Measurements from ENCODE around the gene NAA35. TPM values are rescaled to one million over a fixed set of nuclear protein-coding genes. Genes with fewer than 3 reads are reported as not detected.
A peak's percentile ranks its signal among the peaks of the same experiment; 100 is the strongest.

NAA35 gene
- total RNA-seq, 1 donor from 2014 or later = 35.7 TPM

- Mint-ChIP-seq H3K9me3 (peaks cover 11% of the 10 kb centered on the region), H3K27ac (no peak overlapping the region), H3K36me3 (peaks cover 73% of the 10 kb centered on the region), H3K27me3 (no peaks in the 10 kb centered on the region), H3K4me3 (no peak overlapping the region), H3K4me1 (ENCODE audit: unreplicated experiment) (no peaks in the 10 kb centered on the region)
- DNase-seq (ENCODE audit: extremely low spot score, unreplicated experiment) = no peak
- TF ChIP-seq CTCF (conservative IDR thresholded peaks at IDR 0.05) = no peak
Measured at GRCh38 chr9:86005253-86005775, 64.4 kb downstream of the NAA35 start.

- H3K36me3 Mint-ChIP-seq = peaks cover 45% of the 10 kb centered on the region
- no peak overlapping the region for H3K4me3 Mint-ChIP-seq
- H3K9me3 Mint-ChIP-seq = peaks cover 5% of the 10 kb centered on the region
- H3K4me1 Mint-ChIP-seq (ENCODE audit: unreplicated experiment) = no peaks in the 10 kb centered on the region
- no peak for TF ChIP-seq CTCF (conservative IDR thresholded peaks at IDR 0.05)
- no peak for DNase-seq (ENCODE audit: extremely low spot score, unreplicated experiment)
- no peaks in the 10 kb centered on the region for H3K27me3 Mint-ChIP-seq
- H3K27ac Mint-ChIP-seq = no peak overlapping the region
Measured at GRCh38 chr9:86009133-86009532, 68.2 kb downstream of the NAA35 start.

GRCh38 chr9:86020731-86021130 lies 79.8 kb downstream of the NAA35 start:
- H3K36me3 Mint-ChIP-seq = peaks cover 60% of the 10 kb centered on the region
- no peaks in the 10 kb centered on the region for H3K27me3 Mint-ChIP-seq
- no peaks in the 10 kb centered on the region for H3K9me3 Mint-ChIP-seq
- H3K4me3 Mint-ChIP-seq = no peak overlapping the region
- H3K4me1 Mint-ChIP-seq (ENCODE audit: unreplicated experiment) = peaks cover 9% of the 10 kb centered on the region
- DNase-seq (ENCODE audit: extremely low spot score, unreplicated experiment) = no peak
- TF ChIP-seq CTCF (conservative IDR thresholded peaks at IDR 0.05) = no peak
- no peak overlapping the region for H3K27ac Mint-ChIP-seq

- Mint-ChIP-seq H3K36me3 (peaks cover 64% of the 10 kb centered on the region), H3K4me1 (ENCODE audit: unreplicated experiment) (peaks cover 9% of the 10 kb centered on the region), H3K27ac (no peak overlapping the region), H3K9me3 (no peaks in the 10 kb centered on the region), H3K27me3 (no peaks in the 10 kb centered on the region), H3K4me3 (no peak overlapping the region)
- TF ChIP-seq CTCF (conservative IDR thresholded peaks at IDR 0.05) = no peak
- no peak for DNase-seq (ENCODE audit: extremely low spot score, unreplicated experiment)
Measured at GRCh38 chr9:86021166-86021565, 80.2 kb downstream of the NAA35 start.

GRCh38 chr9:86022687-86023266 lies 81.8 kb downstream of the NAA35 start:
- peaks cover 9% of the 10 kb centered on the region for H3K4me1 Mint-ChIP-seq (ENCODE audit: unreplicated experiment)
- no peaks in the 10 kb centered on the region for H3K27me3 Mint-ChIP-seq
- H3K36me3 Mint-ChIP-seq = peaks cover 66% of the 10 kb centered on the region
- H3K9me3 Mint-ChIP-seq = no peaks in the 10 kb centered on the region
- TF ChIP-seq CTCF (conservative IDR thresholded peaks at IDR 0.05) = no peak
- no peak for DNase-seq (ENCODE audit: extremely low spot score, unreplicated experiment)
- H3K27ac Mint-ChIP-seq = peak overlapping the region; percentile 57
- no peak overlapping the region for H3K4me3 Mint-ChIP-seq

Measured in type B pancreatic cell (in vitro differentiated cells).